IMR-90 (cell line): Measurements from ENCODE around the gene NRP2.

Experiments used
- BHLHE40 ChIP-seq: fragments of 150-350 bp; IDR thresholded peaks from 2 replicates; pipeline ENCODE4 v1.6.1; 2016; ENCODE audit warnings: mild to moderate bottlenecking, low read depth, low read length
- CEBPB ChIP-seq: IDR thresholded peaks from 2 replicates; pipeline ENCODE4 v1.6.1; 2012; ENCODE audit warnings: low read depth, low read length, improper control_type of control experiment
- ELK1 ChIP-seq: fragments of 150-350 bp; IDR thresholded peaks from 2 replicates; pipeline ENCODE4 v1.6.1; 2016; ENCODE audit warnings: low read depth, mild to moderate bottlenecking, low read length, moderate library complexity, borderline replicate concordance
- MAFK ChIP-seq: IDR thresholded peaks from 2 replicates; pipeline ENCODE4 v1.6.1; 2012; ENCODE audit warnings: low read depth, low read length, improper control_type of control experiment
- MAZ ChIP-seq: IDR thresholded peaks from 2 replicates; pipeline ENCODE4 v1.6.1; 2012; ENCODE audit warnings: low read depth, mild to moderate bottlenecking, low read length, improper control_type of control experiment, moderate library complexity, borderline replicate concordance
- MXI1 ChIP-seq: IDR thresholded peaks from 2 replicates; pipeline ENCODE4 v1.6.1; 2012; ENCODE audit warnings: low read depth, mild to moderate bottlenecking, low read length, moderate library complexity, borderline replicate concordance
- NFE2L2 ChIP-seq: fragments of 150-350 bp; IDR thresholded peaks from 2 replicates; pipeline ENCODE4 v1.6.1; 2016; ENCODE audit warnings: low read depth, mild to moderate bottlenecking, low read length
- POLR2A ChIP-seq: IDR thresholded peaks from 2 replicates; pipeline ENCODE4 v1.6.1; 2012; ENCODE audit warnings: mild to moderate bottlenecking, low read depth, low read length
- RAD21 ChIP-seq: IDR thresholded peaks from 2 replicates; pipeline ENCODE4 v1.6.1; 2012; ENCODE audit warnings: low read length, improper control_type of control experiment
- RCOR1 ChIP-seq: IDR thresholded peaks from 2 replicates; pipeline ENCODE4 v1.6.1; 2012; ENCODE audit warnings: mild to moderate bottlenecking, low read length, improper control_type of control experiment; ENCODE audit not compliant: insufficient replicate concordance
- TF ChIP-seq, protein P1 (sequence below): conservative IDR thresholded peaks from 2 replicates; pipeline ENCODE4 v1.5.1; 2012; ENCODE audit warnings: mild to moderate bottlenecking, low read depth, low read length, improper control_type of control experiment

DNA sequence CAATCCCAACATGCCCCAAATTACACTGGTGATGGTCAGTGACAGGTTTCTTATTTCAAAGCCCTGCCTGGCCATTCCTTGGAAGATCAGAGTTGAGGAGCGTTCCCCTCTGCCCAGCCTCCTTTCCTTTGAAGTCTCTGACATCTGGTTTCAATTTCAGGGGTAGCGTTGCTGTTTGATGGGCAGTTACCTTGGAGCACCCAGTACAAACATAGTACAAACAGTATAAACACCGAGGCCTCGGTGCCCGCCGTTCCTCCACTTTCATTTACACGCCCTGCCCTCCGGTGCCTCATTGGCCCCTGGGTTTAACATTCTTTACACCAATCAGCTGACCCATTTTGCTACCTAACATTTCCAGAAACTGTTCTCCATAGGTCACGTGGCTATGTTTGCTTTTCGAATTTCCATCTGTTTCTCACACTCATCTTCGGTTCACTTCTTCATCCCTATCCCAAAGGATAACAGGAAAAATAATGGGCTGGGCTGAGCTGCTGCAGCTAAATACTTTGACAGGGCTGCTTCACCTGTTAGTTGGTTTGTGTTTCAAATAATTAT, 65.6 kb downstream of the NRP2 start:
- TF ChIP-seq POLR2A = no peak
- TF ChIP-seq, protein P1, sequence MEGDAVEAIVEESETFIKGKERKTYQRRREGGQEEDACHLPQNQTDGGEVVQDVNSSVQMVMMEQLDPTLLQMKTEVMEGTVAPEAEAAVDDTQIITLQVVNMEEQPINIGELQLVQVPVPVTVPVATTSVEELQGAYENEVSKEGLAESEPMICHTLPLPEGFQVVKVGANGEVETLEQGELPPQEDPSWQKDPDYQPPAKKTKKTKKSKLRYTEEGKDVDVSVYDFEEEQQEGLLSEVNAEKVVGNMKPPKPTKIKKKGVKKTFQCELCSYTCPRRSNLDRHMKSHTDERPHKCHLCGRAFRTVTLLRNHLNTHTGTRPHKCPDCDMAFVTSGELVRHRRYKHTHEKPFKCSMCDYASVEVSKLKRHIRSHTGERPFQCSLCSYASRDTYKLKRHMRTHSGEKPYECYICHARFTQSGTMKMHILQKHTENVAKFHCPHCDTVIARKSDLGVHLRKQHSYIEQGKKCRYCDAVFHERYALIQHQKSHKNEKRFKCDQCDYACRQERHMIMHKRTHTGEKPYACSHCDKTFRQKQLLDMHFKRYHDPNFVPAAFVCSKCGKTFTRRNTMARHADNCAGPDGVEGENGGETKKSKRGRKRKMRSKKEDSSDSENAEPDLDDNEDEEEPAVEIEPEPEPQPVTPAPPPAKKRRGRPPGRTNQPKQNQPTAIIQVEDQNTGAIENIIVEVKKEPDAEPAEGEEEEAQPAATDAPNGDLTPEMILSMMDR = no peak
- no peak for TF ChIP-seq BHLHE40
- TF ChIP-seq RAD21 = no peak
- TF ChIP-seq MXI1 = no peak
- TF ChIP-seq ELK1 = no peak
- no peak for TF ChIP-seq MAZ
- no peak for TF ChIP-seq CEBPB
- TF ChIP-seq RCOR1 = no peak
- no peak for TF ChIP-seq NFE2L2
- no peak for TF ChIP-seq MAFK
